A673 (cell line): ENCODE measurements around the gene MTFR1L. TPM values are rescaled to one million over a fixed set of nuclear protein-coding genes. Genes with fewer than 3 reads are reported as not detected.

Source experiments
- BruUV-seq: library from RNA; stranded (reverse); fragments of 400-500 nt; replicated peaks from 2 replicates; lab custom pipeline; 2021; lab: Mats Ljungman, UMichigan
- CTCF ChIA-PET: fragments of 300-600 bp; sonication (Branson Sonifier 250); formaldehyde crosslinking; loops from one replicate; lab custom pipeline; 2022; ENCODE audit warnings: antibody characterized with exemption; lab: Charles Lee
- POLR2A ChIA-PET: fragments of 300-600 bp; sonication (Branson Sonifier 250); formaldehyde crosslinking; loops from one replicate; lab custom pipeline; 2022; ENCODE audit warnings: antibody characterized with exemption; ENCODE audit not compliant: low non-redundant PET; lab: Charles Lee
- DNase-seq: peaks from one replicate; pipeline ENCODE4 v3.0.0-alpha.2; 2015; ENCODE audit warnings: low spot score
- H3K27ac ChIP-seq: fragments of 200-600 bp; sonication (generic); 2 replicates; pipeline ENCODE4 v1.5.1; 2016; ENCODE audit warnings: mixed run types, low read depth, mild to moderate bottlenecking, mixed read lengths, antibody characterized with exemption, low read length; ENCODE audit not compliant: poor library complexity, severe bottlenecking
- H3K27me3 ChIP-seq: fragments of 200-600 bp; sonication (generic); replicated peaks from 2 replicates; pipeline ENCODE4 v1.6.1; 2017; ENCODE audit warnings: mixed run types, low read depth, mild to moderate bottlenecking, mixed read lengths, antibody characterized with exemption, low read length; ENCODE audit not compliant: insufficient read depth, poor library complexity
- H3K36me3 ChIP-seq: fragments of 200-600 bp; sonication (generic); 2 replicates; pipeline ENCODE4 v1.6.1; 2016; ENCODE audit warnings: mixed run types, mild to moderate bottlenecking, mixed read lengths, antibody characterized with exemption, low read length; ENCODE audit not compliant: insufficient read depth, poor library complexity, severe bottlenecking
- H3K4me1 ChIP-seq: fragments of 200-600 bp; sonication (generic); 2 replicates; pipeline ENCODE4 v1.6.1; 2017; ENCODE audit warnings: mixed run types, mild to moderate bottlenecking, mixed read lengths, antibody characterized with exemption, low read length; ENCODE audit not compliant: insufficient read depth, poor library complexity, severe bottlenecking
- H3K4me3 ChIP-seq: fragments of 200-600 bp; sonication (generic); 2 replicates; pipeline ENCODE4 v1.5.1; 2016; ENCODE audit warnings: low read depth, mixed run types, mild to moderate bottlenecking, mixed read lengths, low read length; ENCODE audit not compliant: poor library complexity, severe bottlenecking
- H3K9me3 ChIP-seq: fragments of 200-600 bp; sonication (generic); 2 replicates; pipeline ENCODE4 v1.6.1; 2016; ENCODE audit warnings: mixed run types, low read depth, mild to moderate bottlenecking, mixed read lengths, antibody characterized with exemption, low read length; ENCODE audit not compliant: poor library complexity, severe bottlenecking
- EZH2 ChIP-seq: fragments of 200-600 bp; sonication (generic); IDR thresholded peaks from 2 replicates; pipeline ENCODE4 v1.6.1; 2017; ENCODE audit warnings: borderline replicate concordance, low read depth, mild to moderate bottlenecking, mixed read lengths, antibody characterized with exemption, low read length; ENCODE audit not compliant: poor library complexity, severe bottlenecking
- intact Hi-C: fragments of 100-400 bp; cut with micrococcal nuclease; formaldehyde crosslinking; loops from one replicate; pipeline ENCODE4 v1.10.0; 2022; ENCODE audit not compliant: unreplicated experiment
- total RNA-seq: library from RNA; stranded (reverse); gene quantifications from 2 replicates; pipeline ENCODE4 v1.2.3, GENCODE V29; 2021
- TF ChIP-seq, protein P1 (sequence below): fragments of 300-800, 200-600 bp; sonication (generic); conservative IDR thresholded peaks from 2 replicates; pipeline ENCODE4 v1.5.1; 2017; ENCODE audit warnings: low read depth, mild to moderate bottlenecking, antibody characterized with exemption, low read length, moderate library complexity, mixed read lengths

The MTFR1L gene
- total RNA-seq, 1 experiment from 2014 or later: 45.0 TPM

DNA sequence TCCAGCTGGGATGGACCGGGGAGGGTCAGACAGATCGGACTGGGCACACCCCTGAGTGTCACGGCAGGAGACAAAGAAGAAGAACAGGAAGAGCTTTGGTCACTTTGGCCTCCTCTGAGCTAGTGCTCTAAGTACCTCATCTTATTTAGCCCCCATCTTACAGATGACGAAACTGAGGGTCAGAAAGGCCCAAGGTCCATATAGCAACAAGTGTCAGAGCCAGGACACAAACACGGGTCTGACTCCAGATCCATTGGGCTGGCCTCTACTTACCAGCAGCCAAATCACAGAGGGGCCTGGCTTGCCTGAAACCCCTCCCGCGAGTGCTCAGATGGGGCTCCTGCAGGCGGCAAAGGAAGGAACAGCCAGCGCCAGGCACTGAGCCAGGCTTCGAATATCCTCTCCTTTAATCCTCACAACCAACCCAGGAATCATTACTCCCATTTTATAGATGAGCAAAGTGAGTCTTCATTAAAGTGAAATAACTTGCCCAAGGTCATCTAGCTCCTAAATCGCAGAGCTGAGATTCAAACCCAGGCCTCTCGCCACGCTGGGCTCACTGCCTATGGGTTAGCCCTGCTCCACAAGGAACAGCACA, 45.4 kb upstream of the MTFR1L start:
- no peak overlapping the region for H3K4me3 ChIP-seq
- no peaks in the 10 kb centered on the region for H3K9me3 ChIP-seq
- no peak overlapping the region for H3K27ac ChIP-seq
- H3K4me1 ChIP-seq: peaks cover 19% of the 10 kb centered on the region
- ChIA-PET POLR2A (no interaction called here), CTCF (interaction anchor here (0.7 kb wide), 1 partner anchor 160 kb away, joined by 3 read pairs; no protein-coding TSS in a partner anchor)
- BruUV-seq: no TSS peak
- TF ChIP-seq, protein P1, sequence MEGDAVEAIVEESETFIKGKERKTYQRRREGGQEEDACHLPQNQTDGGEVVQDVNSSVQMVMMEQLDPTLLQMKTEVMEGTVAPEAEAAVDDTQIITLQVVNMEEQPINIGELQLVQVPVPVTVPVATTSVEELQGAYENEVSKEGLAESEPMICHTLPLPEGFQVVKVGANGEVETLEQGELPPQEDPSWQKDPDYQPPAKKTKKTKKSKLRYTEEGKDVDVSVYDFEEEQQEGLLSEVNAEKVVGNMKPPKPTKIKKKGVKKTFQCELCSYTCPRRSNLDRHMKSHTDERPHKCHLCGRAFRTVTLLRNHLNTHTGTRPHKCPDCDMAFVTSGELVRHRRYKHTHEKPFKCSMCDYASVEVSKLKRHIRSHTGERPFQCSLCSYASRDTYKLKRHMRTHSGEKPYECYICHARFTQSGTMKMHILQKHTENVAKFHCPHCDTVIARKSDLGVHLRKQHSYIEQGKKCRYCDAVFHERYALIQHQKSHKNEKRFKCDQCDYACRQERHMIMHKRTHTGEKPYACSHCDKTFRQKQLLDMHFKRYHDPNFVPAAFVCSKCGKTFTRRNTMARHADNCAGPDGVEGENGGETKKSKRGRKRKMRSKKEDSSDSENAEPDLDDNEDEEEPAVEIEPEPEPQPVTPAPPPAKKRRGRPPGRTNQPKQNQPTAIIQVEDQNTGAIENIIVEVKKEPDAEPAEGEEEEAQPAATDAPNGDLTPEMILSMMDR: no peak
- no peak for TF ChIP-seq EZH2
- H3K36me3 ChIP-seq: no peaks in the 10 kb centered on the region
- intact Hi-C loops: no loop called here
- peak; percentile 30 for DNase-seq
- H3K27me3 ChIP-seq: no peaks in the 10 kb centered on the region

DNA sequence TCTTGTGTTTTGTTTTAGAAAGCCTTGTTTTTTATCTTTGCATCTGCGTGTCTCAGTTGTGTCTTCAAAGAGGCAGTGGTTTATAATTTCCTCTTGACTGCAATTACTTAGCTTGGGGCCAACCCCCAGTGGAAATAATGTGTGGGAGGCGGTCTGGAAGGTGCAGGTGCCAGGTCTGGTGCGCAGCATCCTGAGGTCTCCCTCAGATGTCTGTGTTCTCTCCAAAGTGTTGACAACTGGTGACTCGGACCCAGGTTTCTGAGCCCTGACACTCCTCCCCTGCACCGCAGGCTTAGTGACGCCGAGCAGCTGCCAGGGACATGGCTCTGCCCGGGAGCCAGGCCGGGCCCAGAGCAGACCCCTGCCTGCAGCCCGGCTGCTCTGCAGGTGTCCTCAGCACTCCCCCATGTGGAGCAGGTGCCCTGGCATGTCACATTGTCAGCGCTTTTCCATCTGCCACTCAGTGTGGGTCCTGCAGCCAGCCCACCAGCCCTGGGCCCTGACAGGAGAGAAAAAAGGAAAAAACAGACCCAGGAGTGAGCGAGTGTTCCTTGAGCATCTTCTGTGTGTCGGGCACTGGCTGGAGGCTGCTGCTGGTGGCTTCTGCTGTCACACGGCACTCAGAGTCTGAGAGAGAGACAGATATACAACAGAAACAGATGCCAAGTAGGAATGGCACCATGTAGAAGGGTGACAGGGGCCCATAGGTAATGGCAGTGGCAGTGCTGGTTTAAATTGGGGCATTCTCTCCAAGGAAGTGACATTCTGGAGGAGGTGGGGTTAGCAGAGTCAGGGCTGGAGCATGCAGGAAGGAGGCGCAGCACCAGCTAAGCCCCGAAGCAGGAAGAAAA, 44.6 kb upstream of the MTFR1L start:
- no peak for DNase-seq
- intact Hi-C loops: no loop called here
- TF ChIP-seq, protein P1: no peak
- no peak for TF ChIP-seq EZH2
- H3K27ac ChIP-seq: no peak overlapping the region
- ChIA-PET CTCF (interaction anchor here (0.7 kb wide), 1 partner anchor 161 kb away, joined by 3 read pairs; no protein-coding TSS in a partner anchor), POLR2A (no interaction called here)
- no TSS peak for BruUV-seq
- H3K4me1 ChIP-seq: peaks cover 20% of the 10 kb centered on the region
- no peaks in the 10 kb centered on the region for H3K36me3 ChIP-seq
- H3K27me3 ChIP-seq: no peaks in the 10 kb centered on the region
- no peaks in the 10 kb centered on the region for H3K9me3 ChIP-seq
- no peak overlapping the region for H3K4me3 ChIP-seq

DNA sequence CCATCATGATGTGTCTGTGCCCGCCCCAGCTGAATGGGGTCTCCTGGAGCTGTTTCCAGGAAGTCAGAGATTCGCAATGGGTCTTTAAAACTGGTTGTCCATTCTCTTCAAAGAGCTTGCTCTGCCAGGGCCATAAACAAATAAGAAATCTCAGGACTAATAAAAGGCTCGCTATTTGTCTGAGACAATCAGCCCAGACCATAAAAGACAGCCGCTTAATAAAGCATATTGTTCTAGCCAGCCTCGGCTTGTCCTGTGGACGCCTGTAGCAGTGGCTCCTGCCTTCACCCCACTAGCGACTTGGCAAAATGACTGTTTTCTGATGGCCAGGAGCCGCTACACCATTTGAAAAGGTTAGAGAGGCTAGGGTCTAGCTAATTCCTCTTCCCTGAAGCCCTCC, 40.4 kb upstream of the MTFR1L start:
- no TSS peak for BruUV-seq
- no peak overlapping the region for H3K4me3 ChIP-seq
- no peaks in the 10 kb centered on the region for H3K9me3 ChIP-seq
- TF ChIP-seq, protein P1: no peak
- no peak for TF ChIP-seq EZH2
- CTCF ChIA-PET: no interaction called here
- POLR2A ChIA-PET: no interaction called here
- intact Hi-C loops: no loop called here
- no peak overlapping the region for H3K27ac ChIP-seq
- no peaks in the 10 kb centered on the region for H3K36me3 ChIP-seq
- H3K27me3 ChIP-seq: no peaks in the 10 kb centered on the region
- DNase-seq: no peak
- peaks cover 9% of the 10 kb centered on the region for H3K4me1 ChIP-seq
